EH (cell line): ENCODE data around the gene CMC4.
A peak's percentile ranks its signal among the peaks of the same experiment; 100 is the strongest.

Experiments used
- DNase-seq: peaks from one replicate; pipeline ENCODE4 v3.0.0-alpha.2; 2015; ENCODE audit warnings: low read depth

Gene CMC4

DNA sequence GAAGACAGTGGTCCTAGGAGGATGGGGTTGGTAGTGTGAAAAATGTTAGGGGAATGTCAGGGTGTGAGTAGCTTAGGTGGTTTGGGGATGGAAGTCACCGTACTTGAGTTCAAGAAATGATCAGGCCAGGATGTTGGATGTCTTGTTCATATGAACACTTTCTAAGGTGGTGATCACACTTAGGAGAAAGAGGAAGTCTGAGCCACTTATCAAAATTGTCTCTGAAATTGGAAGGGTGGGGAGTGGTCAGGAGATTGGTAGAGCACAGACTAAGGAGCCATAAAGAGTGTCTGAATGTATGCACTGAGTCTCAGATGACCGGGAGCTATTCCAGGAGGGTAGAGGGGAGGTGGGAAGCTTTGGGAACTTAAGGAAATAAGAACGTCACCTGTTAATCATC lies 17.3 kb downstream of the CMC4 start:
- no peak for DNase-seq

DNA sequence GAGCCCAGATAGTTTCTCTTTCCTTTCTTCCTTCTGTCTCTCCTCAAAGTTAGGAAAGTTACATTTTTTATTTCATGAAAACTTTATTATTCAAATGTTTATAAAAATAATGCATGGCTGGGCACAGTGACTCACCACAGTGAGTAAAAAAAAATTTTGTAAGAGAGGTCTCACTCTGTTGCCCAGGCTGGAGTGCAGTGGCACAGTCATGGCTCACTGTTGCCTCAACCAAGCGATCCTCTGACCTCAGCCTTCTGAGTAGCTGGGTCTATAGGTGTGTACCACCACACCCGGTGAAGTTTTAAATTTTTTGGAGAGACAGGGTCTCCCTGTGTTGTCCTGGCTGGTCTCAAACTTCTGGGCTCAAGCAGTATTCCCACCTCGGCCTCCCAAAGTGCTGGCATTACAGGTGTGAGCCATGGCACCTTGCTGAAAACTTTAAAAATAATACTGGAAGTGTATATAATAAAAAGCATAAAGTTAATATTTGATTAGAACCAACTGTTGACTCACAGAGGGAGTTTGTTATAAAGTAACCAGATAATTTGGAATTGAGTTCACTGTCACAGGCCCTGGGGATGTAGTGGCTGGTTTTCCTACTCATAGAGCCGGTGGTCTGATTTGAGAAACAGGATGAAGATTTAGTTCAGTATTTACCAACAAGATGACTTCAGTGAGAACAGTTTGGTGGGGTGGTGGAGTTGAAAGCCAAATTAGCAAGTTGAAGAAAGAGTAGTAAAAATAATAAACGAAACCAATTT lies 18.0 kb downstream of the CMC4 start:
- DNase-seq = no peak

DNA sequence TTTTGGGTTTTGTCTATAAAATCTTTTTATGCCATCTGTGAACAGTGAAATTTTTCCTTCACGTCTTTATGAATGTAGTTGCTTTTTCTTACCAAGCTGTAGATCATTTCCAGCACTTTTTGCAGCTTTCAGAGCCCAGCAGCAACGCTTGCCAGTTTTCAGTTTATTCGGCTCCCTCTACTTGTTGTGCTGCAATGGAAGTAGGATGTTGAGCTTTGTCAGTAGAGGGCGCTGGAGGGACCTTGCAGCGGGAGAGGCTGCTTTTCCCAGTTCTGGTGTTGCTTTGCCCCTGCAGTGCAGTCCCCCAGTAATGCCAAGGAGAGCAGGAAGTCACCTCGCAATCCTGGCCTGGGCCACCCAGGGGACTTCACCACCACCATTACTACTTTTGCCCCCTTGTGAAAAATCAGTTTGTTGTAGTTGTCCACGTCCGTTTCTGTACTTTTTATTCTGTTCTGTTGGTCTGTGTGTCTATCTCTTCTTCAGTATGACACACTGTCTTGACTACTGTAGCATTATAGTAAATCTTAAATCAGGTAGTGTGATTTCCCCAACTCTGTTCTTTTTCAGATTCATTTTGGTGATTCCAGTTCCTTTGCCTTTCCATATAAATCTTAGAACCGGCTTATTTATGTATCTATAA lies 21.8 kb downstream of the CMC4 start:
- DNase-seq = peak; percentile 59

DNA sequence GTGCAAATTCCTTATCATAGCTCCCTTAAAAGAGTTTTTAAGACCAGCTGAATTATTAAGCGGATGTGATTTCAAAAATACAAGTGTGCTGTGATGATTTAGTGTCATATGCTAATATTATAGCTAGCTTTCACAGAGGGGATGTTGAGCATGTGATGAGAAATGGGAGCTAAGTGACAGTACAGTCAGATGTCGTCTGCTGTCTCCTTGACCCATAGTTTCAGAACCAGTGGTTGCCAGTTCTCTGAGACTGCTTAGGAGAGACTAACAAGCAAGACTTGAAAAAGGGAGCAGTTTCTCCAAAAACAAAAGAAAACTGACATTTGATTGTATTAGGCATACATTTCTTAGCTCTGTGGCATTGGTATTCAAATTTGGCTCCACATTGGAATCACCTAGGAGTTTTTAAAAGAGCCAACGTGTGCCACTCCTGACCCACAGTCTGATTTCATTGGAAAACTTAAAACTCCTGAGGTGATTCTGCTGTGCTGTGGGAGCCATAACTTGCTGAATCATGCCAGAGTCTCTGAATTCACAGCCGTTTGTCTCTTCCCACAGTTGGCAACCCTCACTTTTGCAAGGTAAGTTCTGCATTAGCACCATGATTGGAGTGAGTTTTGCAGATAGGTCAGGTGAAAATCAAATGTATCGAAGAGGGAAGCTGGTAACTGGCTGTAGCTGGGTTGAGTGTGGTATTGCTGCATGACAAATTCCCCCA lies 24.0 kb downstream of the CMC4 start:
- no peak for DNase-seq

DNA sequence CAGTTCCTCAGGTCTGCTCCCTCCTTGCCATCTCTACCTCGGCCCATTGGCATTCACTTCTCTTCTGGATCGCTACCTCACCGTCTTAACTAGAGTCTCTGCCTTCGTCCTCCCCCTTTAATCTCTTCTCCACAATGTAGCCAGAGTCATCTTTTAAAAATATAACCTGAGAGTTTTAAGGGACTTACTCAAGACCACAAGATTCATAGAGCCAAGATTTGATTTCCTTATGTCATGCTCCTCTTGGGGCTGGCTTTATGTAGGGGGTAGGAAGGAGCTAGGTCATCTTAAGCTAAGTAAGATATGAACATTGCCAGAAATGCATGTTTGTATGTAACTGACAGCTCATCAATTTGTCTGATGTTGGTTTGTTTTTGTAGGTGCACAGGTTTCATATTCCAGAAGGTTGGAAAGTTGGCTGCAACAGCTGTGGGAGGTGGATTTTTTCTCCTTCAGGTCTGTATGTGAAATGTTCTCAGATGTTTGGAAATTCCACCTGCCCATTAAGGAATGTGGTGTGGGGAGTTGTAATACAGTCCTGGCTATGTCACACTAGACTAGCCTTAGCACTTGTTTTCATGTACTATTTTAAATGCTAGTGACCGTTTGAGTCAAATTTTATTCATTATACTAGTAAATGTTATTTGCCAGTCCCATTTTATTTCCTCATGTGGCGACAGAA lies 24.7 kb downstream of the CMC4 start:
- DNase-seq = no peak

DNA sequence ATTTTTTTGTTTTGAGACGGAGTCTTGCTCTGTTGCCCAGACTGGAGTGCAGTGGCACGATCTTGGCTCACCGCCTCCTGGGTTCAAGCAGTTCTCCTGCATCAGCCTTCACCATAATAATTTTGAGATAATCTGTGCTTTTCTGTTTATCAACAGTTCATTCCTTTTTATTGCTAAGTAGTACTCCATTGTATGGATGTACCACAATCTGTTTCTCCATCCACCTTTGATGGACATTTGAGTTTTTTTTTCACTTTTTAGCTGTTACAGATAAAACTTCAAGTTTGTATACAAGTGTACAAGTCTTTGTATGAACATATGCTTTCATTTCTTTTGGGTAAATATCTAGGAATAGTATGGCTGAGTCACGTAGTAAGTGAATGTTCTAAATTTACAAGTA lies 35.2 kb downstream of the CMC4 start:
- DNase-seq = no peak

DNA sequence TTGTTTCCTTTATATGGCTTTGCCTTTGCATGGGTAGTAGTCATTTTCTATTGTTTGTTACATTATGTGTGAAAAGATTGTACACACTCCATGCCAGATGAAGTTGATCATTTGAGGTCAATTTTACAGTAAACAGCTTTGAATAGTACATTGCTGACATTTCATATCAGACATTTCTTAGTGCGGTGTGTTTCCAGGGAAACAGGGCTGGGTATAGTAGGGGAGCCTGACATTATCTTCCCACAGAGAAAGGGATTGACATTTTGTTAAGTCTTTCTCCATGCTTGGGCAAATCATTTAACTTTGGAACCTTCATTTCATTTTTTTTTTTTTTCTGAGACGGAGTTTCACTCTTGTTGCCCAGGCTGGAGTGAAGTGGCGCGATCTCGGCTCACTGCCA lies 39.3 kb downstream of the CMC4 start:
- DNase-seq = no peak

DNA sequence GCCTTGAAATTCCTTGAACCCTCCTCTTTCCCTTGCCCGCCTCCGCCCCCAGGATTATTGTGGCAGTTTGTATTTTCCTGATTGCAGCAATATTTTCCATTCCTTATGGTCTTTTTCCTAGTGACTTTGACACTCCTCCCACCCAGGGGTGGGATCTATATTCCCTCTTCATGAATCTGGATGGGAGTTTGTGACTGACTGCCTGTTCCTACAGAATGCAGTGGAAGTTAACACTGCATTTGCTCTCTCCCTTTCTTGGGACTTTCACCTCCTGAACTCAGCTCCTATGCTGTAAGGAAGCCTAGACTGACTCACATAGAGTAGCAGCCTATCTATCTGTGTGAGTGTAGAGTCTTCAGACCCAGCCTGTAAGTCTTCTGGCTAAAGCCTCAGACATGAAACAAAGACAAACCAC lies 42.1 kb downstream of the CMC4 start:
- DNase-seq = peak; percentile 13

DNA sequence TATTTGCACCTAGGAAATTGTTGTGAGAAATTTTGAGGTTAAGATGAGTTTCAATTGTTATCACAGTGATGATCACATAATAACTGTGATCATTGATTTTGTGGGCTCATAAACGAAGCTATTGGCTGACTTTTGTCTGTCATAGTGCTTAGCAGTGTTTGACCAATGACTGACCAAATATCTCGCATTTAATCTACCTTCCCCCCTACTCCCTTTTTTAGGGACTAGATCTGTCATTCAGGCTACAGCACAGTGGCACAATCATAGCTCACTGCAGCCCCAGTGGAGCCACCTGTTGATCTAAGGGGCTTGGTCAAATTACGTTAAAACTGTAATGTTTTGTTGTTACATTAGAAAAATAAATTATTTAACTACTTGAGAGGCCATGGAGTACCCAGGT lies 42.8 kb downstream of the CMC4 start:
- no peak for DNase-seq

DNA sequence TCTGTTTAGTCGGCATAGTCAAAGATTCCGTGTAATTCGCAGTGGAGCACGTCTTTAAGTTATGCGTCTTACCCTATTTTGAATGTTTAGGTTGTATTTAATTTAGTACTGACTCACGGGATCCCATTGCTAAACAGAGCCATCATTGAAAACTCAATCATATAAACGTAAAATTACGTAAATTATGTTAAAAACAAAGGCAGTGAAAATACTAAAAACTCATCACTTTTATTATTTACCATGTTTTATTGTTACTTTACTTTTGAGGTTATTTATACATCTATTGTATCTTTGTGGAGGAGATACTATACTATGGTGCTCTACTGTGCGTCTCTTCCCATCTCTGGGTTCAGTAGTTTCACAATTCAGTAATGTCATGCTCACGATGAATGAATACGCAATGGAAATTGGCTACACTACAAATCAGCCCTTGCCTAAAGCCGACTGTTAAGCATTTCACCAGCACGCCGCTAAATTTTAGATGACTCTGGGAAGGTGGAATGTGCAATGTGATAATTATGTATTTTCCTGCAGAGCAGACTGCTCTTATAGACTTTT lies 43.3 kb downstream of the CMC4 start:
- peak; percentile 68 for DNase-seq

DNA sequence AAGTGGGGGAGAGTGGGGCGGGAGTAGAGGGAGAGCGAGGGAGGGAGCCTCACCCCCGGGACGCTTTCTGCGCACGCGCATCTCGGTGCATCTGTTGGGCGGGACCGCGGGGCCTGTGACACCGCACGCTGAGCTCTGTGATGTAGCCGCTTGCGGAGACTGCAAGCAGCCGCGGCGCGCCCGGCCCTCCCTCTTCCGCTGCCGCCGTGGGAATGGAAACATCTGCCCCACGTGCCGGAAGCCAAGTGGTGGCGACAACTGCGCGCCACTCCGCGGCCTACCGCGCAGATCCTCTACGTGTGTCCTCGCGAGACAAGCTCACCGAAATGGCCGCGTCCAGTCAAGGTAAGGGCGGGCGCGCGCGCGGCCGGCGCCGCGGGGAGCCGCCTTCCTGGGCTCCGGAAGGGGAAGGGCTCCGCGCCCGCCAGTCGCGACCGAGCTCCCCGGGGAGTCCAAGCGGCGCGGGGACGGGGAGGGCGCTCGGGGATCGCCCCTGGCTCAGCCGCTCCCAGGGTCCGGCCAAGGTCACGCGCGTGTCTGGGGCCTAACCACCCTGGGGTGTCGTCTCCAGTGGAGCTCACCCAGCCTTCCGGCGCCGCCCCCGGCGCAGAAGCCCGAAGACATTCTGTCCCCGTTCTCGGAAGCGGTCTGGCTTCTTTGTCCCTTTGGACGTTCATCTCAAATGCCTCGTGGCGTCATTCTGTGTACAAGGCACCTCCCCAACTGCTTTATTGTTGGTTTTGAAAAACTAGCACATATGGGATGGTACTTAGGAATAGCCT lies 44.0 kb downstream of the CMC4 start, which contains the start of gene FUNDC2:
Gene FUNDC2 (plus strand): TSS at position 118 of the 782 bp plus-strand sequence. CDS start 95 bp downstream, at position 213.
- DNase-seq = peak; percentile 94

DNA sequence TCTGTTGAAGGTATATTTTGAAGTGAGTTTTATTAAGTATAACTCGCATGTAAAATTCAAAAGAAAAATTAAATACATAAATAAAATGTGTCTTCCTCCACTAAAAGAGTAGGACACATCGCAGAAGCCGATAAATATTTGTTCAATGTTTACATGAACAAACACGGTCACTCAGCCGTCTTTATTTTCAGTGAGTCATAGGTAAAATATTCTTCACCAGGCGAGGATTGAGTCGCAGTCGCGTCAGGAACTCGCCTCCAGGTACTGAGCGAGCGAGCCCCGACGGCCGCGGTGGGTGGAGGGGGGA lies 44.6 kb downstream of the CMC4 start:
- DNase-seq = no peak

DNA sequence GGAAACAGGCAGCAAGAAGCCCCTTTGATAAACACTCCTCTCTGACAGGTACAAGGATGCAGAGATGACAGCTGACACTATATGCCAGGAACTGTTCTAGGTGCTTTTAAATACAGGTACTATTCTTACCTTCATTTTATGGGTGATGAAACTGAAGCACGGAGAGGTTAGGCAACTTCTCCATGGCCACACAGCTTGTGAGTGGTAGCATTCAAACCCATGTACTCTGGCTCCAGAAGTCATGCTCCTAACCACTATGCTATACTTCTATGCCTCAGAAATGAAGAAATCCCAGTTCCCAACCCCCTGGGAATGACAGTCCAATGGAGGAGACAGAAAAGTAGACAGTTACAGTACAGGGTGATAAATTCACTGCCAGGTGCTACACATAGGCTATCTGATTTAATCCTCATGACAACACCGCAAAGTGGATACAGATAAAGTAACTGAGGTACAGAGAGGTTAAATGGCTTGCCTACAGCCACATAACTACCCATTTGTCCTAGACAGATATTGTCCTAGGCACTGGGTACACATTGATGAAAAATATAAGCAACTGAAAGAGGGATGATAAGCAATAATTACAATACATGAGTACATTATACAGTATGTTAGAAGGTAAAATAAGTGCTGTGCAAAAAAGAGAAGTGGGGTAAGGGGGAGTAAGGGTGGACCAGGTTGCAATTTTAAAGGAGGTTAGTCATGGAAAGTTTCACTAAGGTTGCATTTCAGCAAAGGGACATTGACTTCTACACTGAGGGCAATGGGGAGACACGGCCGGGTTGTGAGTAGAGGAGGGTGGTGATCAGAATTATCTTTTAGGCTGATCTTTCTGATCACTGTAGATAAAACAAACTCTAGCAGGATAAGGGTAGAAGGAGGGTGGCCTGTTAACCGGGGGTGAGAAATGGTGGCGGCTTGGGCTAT lies 46.8 kb downstream of the CMC4 start:
- no peak for DNase-seq

DNA sequence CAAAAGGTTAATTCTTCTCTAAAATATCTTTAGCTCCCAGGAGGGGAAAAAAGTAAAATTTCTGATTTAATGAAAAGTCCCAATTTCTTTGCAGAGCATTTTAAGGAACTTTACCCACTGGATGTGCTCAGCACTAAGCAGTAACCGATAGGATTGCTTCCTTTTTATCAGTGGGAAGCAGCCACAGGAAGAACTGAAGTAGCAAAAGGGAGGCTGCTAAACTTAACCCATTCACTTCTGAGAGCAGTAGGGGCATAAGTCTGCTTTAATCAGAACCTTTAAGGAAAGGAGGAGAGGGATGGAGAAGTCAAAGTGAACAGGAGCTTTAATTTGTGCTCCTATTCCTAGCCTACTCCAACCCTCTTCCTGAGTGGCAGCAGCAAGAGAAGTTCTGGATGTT lies 48.4 kb downstream of the CMC4 start, which contains the start of gene F8:
Gene F8 (minus strand): TSS at position 139 of the 400 bp plus-strand sequence. CDS start 171 bp downstream, outside the sequence.
- no peak for DNase-seq

DNA sequence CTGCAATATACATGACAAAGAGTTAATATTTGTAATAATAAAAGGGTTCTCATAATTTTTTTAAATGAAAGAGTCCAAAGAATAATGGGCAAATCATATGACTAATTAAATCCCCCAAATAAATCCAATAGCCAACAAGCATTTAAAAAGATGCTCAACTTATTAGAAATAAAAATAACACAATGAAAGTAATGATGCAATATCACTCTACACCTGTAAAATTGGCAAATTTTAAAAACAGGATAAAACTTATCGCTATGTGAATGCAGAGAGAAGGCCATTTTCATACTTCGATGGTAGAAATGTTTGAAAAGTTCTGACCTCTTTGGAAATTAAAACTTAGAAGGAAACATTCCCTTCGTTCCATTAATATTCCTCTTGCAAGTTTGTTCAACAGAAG lies 50.3 kb downstream of the CMC4 start:
- no peak for DNase-seq
